NCI-H2227 treated with DMSO at 0.1 percent for 48 hours (cell line): ENCODE results near the gene CAPN5.

Experiments used
- DNase-seq: peaks from one replicate; lab custom pipeline; 2025; lab: John Stamatoyannopoulos, UW

CAPN5 gene

GRCh38 chr11:77173494-77173893 is 106.7 kb downstream of the CAPN5 start:
- DNase-seq = no peak

GRCh38 chr11:77174559-77174958 is 107.8 kb downstream of the CAPN5 start:
- no peak for DNase-seq

- no peak for DNase-seq
These were observed 108.5 kb downstream of the CAPN5 start for GRCh38 chr11:77175021-77175842.
